ENCODE results near the gene NRDE2.

NRDE2 gene

GRCh38 chr14:90275458-90275814 lies 56.3 kb downstream of the NRDE2 start:
- no peak overlapping the region for H3K4me3 ChIP-seq (ENCODE audit: low read depth, low read length)
- no peak for DNase-seq (ENCODE audit: low read depth, low spot score)
- CTCF ChIA-PET, result no interaction called here
- POLR2A ChIA-PET, result interaction anchor here (1.5 kb wide), 1 partner anchor 9 kb away, joined by 6 read pairs; no protein-coding TSS in a partner anchor
- no peak for TF ChIP-seq CTCF (IDR thresholded peaks at IDR 0.05; ENCODE audit: insufficient read depth, low read length, missing control alignments)

DNA sequence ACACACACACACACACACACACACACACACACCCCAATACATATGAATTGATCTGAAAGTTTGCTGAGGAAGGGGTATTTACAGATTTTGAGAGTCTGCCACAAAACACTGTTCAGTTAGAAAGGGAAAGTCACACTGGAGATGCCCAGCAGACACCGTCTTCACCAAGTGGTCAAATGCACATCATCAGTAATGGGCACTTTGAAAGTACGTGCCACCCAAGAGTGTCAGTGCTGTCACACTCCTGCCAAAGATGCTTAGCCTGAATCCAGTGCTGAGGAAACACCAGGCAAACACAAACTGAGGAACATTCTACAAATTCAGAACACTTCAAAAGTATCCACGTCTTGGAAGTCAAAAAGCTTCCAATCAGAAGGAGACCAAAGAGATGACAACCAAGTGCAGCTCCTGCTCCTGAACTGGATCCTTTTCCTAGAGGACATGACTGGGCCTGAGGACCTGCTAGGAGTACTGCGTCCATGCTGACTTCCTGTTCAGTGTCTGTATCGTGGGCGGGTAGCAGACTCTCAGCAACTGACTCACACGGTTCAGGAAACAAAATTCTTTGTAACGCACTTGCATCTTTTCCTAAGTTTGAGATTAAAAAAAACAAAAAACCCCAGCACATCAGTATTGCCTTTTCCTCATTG lies 56.8 kb downstream of the NRDE2 start:
- no peak overlapping the region for H3K4me3 ChIP-seq (ENCODE audit: low read depth, low read length)
- POLR2A ChIA-PET, result no interaction called here
- CTCF ChIA-PET, result no interaction called here
- no peak for TF ChIP-seq CTCF (IDR thresholded peaks at IDR 0.05; ENCODE audit: insufficient read depth, low read length, missing control alignments)
- no peak for DNase-seq (ENCODE audit: low read depth, low spot score)

DNA sequence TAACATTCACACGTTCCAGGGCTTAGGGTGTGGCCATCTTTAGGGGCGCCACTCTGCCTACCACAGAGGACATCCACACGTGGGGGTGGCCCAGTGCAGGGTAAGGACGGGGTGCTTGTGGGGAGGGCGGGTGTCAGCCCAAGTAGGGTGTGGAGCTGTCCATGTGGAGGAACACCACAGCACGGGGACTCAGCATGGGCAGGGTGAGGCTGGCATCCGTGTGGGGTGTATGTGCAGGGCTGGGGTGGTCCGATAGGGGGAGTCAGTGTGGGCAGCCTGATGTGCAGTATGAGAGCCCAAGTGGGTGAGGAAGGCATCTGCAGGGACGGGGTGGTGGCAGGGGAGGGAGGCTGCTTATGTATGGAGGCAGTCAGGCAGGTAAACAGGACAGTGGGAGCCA lies 57.7 kb downstream of the NRDE2 start:
- H3K4me3 ChIP-seq (ENCODE audit: low read depth, low read length), result no peak overlapping the region
- ChIA-PET POLR2A (no interaction called here), CTCF (no interaction called here)
- no peak for TF ChIP-seq CTCF (IDR thresholded peaks at IDR 0.05; ENCODE audit: insufficient read depth, low read length, missing control alignments)
- no peak for DNase-seq (ENCODE audit: low read depth, low spot score)

DNA sequence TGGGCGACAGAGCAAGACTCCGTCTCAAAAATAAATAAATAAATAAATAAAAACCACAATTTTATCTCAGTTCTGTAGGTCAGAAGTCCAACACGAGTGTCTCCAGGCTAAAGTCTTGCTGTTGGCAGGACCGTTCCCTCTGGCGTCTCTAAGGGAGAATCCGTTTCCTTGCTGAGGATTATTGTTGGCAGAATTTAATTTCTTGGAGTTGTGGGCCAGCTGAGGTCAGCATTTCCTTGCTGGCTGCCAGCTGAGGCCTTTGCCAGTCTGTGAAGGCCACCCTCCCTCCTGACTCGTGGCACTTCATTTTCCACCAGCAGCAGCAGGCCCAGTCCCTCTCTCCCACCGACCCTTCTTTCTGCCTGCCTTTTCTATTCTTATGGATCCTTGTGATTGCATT lies 58.2 kb downstream of the NRDE2 start:
- H3K4me3 ChIP-seq (ENCODE audit: low read depth, low read length), result no peak overlapping the region
- no peak for TF ChIP-seq CTCF (IDR thresholded peaks at IDR 0.05; ENCODE audit: insufficient read depth, low read length, missing control alignments)
- POLR2A ChIA-PET, result no interaction called here
- no peak for DNase-seq (ENCODE audit: low read depth, low spot score)
- CTCF ChIA-PET, result no interaction called here

- no peak overlapping the region for H3K4me3 ChIP-seq (ENCODE audit: low read depth, low read length)
- ChIA-PET CTCF (no interaction called here), POLR2A (no interaction called here)
- TF ChIP-seq CTCF (IDR thresholded peaks at IDR 0.05; ENCODE audit: insufficient read depth, low read length, missing control alignments), result no peak
- no peak for DNase-seq (ENCODE audit: low read depth, low spot score)
Measured at GRCh38 chr14:90272523-90272922, 59.2 kb downstream of the NRDE2 start.

DNA sequence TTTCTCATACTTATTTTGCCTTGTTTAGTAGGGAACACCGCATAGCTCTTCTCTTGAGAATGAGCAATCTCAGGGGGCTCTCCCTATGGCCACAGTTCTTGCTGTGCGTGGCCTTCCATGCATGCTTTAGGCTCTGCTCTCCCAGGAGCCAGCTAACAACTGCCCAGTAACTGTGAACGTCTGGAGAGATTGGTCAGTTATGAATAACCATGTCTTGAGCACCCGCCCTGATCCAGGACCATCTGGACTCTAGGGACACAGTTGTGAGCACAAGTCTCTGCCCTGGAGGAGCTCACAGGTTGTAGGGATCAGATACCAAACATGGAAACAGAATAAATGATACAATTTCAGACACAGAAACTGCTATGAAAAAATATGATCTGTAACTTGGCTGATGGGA lies 63.3 kb downstream of the NRDE2 start:
- CTCF ChIA-PET, result interaction anchor here (1.1 kb wide), 1 partner anchor 11 kb away, joined by 3 read pairs; no protein-coding TSS in a partner anchor
- POLR2A ChIA-PET, result no interaction called here

More for the DNA sequence above, 63.3 kb downstream of the NRDE2 start:
- H3K4me3 ChIP-seq (ENCODE audit: low read depth, low read length), result no peak overlapping the region
- no peak for DNase-seq (ENCODE audit: low read depth, low spot score)
- TF ChIP-seq CTCF (IDR thresholded peaks at IDR 0.05; ENCODE audit: insufficient read depth, low read length, missing control alignments), result no peak
